Activated T-cell treated with anti-CD3 and anti-CD28 coated beads, Interleukin-2, amount 50 U/mL, for 72 hours (primary cell): Measurements from ENCODE around the gene SLC17A2. TPM values are rescaled to one million over a fixed set of nuclear protein-coding genes. Genes with fewer than 3 reads are reported as not detected.
A peak's percentile ranks its signal among the peaks of the same experiment; 100 is the strongest.

ENCODE experiments used
- ATAC-seq, 2 donors: fragments of 150-1000 bp; cut with Tn5 transposase; replicated peaks in 1 of 2; 2 replicates each; pipeline ENCODE4 v1.10.0; 2021; ENCODE audit warnings: moderate library complexity in 2 of 2, mild to moderate bottlenecking in 1 of 2
- DNase-seq, 2 donors: peaks; one replicate each; pipeline ENCODE4 v3.0.0; 2021 to 2022; ENCODE audit warnings: mixed read lengths in 1 of 2
- H3K27ac Mint-ChIP-seq: one replicate; pipeline ENCODE4 v1.8.0; 2022; ENCODE audit warnings: mild to moderate bottlenecking, moderate library complexity, mixed read lengths
- H3K27me3 Mint-ChIP-seq: one replicate; pipeline ENCODE4 v1.8.0; 2022; ENCODE audit warnings: low read depth, mixed read lengths
- H3K36me3 Mint-ChIP-seq, 2 donors: one replicate each; pipeline ENCODE4 v1.8.0; 2022; ENCODE audit warnings: mixed read lengths in 2 of 2, mild to moderate bottlenecking in 1 of 2; ENCODE audit not compliant: insufficient read depth in 2 of 2
- H3K4me1 Mint-ChIP-seq: one replicate; pipeline ENCODE4 v1.8.0; 2022; ENCODE audit warnings: low read depth, mixed read lengths
- H3K4me3 Mint-ChIP-seq, 2 donors: one replicate each; pipeline ENCODE4 v1.8.0; 2022; ENCODE audit warnings: mild to moderate bottlenecking in 2 of 2, mixed read lengths in 2 of 2, moderate library complexity in 2 of 2
- H3K9me3 Mint-ChIP-seq, 2 donors: one replicate each; pipeline ENCODE4 v1.8.0; 2022; ENCODE audit warnings: mixed read lengths in 2 of 2
- total RNA-seq, 2 donors: library from RNA; stranded (reverse); gene quantifications; one replicate each; pipeline ENCODE4 v1.2.3, GENCODE V29; 2022

SLC17A2 gene, protein sequence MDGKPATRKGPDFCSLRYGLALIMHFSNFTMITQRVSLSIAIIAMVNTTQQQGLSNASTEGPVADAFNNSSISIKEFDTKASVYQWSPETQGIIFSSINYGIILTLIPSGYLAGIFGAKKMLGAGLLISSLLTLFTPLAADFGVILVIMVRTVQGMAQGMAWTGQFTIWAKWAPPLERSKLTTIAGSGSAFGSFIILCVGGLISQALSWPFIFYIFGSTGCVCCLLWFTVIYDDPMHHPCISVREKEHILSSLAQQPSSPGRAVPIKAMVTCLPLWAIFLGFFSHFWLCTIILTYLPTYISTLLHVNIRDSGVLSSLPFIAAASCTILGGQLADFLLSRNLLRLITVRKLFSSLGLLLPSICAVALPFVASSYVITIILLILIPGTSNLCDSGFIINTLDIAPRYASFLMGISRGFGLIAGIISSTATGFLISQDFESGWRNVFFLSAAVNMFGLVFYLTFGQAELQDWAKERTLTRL
- not detected for total RNA-seq

DNA sequence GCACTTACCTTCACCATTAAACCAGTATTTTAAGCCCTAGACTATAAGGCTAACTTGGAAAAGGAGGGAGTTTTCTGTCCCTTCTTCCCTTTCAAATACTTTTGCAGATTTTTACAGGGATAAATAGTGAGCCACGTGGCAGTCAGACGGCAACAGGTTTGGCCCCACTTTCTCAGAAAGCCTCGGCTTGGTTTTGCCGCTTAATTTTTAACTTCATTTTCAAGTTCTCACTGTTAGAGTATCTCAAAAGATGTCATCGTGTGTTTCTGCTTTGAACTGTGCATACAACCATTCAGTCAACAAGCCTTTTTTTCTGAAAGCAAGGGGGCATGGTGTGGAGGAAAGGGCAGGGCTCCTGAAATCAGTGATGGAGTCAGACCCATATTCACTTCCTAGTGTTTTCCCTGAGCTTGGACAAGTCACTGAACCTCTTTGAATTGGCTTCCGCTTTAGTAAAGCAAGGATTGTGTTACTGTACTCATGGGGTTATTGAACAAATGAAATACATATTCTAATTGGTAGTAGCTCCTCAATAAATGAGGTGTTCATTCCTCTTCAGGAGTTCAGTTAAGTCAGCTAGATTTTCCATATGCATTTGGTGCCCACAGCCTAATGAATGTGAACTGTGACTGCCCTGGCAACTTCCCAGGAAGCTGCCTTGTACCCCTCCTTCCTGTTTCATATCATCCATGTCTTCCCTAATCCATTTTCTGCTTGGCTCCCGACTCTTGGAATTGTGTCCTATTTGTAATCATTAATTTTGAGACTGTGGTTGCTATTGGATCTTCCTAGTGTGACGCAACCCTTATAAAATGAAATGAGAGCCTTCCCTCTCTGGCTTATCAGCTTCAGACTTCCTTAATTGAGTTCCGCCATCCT lies at the start of gene SLC17A2:
Gene SLC17A2, minus strand, starts transcription at position 160 of the 879 bp plus-strand sequence. CDS start 4,895 bp downstream, outside the sequence.
- no peaks in the 10 kb centered on the region for H3K36me3 Mint-ChIP-seq
- H3K4me3 Mint-ChIP-seq = no peak within 1 kb of the TSS
- DNase-seq (no peak), ATAC-seq (no peak)
- H3K9me3 Mint-ChIP-seq = no peaks in the 10 kb centered on the region
- H3K27me3 Mint-ChIP-seq = no peaks in the 10 kb centered on the region
- peaks cover 31% of the 10 kb centered on the region for H3K4me1 Mint-ChIP-seq
- H3K27ac Mint-ChIP-seq = no peak within 1 kb of the TSS

DNA sequence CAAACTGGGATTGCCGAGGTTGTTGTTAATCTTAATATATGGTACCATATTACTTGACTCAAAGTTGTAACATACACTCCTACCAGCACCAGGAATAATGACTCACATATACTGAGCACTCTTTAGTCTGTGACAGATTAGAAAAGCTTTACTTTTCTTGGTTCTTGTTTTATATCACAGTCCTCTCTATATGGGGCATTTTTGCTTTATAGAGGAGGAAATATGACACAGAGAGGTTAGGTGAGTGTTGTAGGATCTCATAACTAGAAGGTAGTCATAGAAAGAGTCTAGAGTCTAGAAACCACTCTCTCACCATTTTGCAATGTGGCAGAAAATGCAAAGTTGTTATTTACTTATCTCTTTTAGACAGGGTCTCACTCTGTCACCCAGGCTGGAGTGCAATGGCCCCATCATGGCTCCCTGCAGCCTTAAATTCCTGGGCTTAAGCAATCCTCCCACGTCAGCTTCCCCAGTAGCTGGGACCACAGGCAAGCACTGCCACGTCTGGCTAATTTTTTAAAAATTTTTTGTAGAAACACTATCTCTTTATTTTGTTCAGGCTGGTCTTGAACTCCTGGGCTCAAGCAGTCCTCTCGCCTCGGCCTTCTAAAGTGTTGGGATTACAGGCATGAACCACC lies 45.6 kb upstream of the SLC17A2 start:
- H3K4me1 Mint-ChIP-seq = peaks cover 40% of the 10 kb centered on the region
- peak; percentile 98 to 99 for ATAC-seq
- peak overlapping the region in 1 of 2 donors; percentile 66 for H3K4me3 Mint-ChIP-seq
- H3K36me3 Mint-ChIP-seq = peaks cover 19 to 45% of the 10 kb centered on the region in 2 donors
- H3K9me3 Mint-ChIP-seq = no peaks in the 10 kb centered on the region
- H3K27me3 Mint-ChIP-seq = no peaks in the 10 kb centered on the region
- no peak for DNase-seq
- H3K27ac Mint-ChIP-seq = peak overlapping the region; percentile 84

DNA sequence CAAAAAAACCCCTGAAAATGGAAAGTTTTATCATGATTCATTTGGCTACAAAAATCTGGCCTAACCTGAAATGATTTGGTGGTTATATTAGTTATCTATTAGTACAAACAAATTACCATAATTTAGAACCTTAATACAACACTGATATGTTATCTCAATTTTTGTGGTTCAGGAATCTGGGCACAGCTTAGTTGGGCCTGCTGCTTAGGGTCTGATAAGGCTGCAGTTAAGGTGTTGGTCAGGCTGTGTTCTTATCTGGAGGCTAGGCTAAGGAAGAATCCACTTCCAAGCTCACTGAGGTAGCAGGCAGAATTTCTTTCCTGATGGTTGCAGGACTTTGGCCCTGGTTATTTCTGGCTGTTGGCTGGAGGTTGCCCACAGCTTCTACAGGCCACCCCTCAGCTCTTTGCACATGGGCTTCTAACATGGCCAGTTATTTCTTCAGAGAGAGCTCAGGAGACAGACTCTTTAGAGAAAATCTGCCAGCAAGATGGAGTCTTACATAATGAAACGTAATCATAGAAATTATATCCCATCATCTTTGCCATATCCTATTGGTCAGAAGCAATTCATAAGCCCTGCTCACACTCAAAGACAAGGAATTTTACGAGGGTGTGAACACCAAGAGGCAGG lies 43.5 kb upstream of the SLC17A2 start:
- H3K27ac Mint-ChIP-seq = no peak overlapping the region
- H3K27me3 Mint-ChIP-seq = no peaks in the 10 kb centered on the region
- H3K4me1 Mint-ChIP-seq = peaks cover 53% of the 10 kb centered on the region

DNA sequence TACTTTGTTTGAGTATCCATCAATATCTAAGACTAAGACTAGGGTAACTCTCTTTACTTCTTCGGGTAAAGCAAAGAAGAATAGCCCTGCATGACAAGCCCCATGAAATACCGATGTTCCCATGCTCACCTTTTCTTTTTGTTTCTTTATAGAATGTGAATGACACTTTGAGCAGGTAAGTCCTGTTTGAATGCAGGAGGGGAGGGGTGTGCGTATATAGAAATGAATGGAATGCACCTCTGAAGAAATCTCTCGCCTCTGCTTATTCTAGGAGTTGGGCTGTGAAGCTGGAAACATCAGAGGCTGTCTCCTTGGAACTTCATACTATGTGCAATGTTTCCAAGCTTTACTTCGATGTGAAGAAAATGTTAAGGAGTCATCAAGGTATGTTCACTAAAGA lies 42.4 kb upstream of the SLC17A2 start:
- H3K36me3 Mint-ChIP-seq = peaks cover 37 to 58% of the 10 kb centered on the region in 2 donors
- no peak for DNase-seq
- H3K27me3 Mint-ChIP-seq = no peaks in the 10 kb centered on the region
- ATAC-seq = no peak
- H3K27ac Mint-ChIP-seq = no peak overlapping the region
- no peaks in the 10 kb centered on the region for H3K9me3 Mint-ChIP-seq
- no peak overlapping the region for H3K4me3 Mint-ChIP-seq
- peaks cover 64% of the 10 kb centered on the region for H3K4me1 Mint-ChIP-seq

More for the DNA sequence above, 43.5 kb upstream of the SLC17A2 start:
- H3K9me3 Mint-ChIP-seq = no peaks in the 10 kb centered on the region
- DNase-seq = no peak
- no peak overlapping the region for H3K4me3 Mint-ChIP-seq
- peaks cover 29 to 50% of the 10 kb centered on the region in 2 donors for H3K36me3 Mint-ChIP-seq
- ATAC-seq = no peak

DNA sequence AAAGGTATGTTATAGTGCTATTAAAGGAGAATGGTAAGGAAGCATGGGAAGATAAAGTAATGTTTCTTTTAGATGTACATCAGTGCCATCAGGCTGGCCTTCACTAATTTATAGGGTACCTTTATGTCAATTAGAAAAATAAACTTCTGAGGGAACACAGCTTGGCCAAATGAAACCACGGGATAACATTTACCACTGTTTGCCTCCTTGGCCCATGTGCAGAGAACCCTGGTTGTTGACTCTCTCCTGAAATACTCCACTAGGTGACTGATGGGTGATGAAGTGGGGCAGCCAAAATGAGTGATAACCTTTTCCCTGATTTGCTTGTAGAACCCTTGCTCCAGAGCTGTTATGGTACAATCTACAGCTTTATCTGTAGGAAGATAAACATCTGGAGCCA lies 41.6 kb upstream of the SLC17A2 start:
- Mint-ChIP-seq H3K9me3 (no peaks in the 10 kb centered on the region), H3K27ac (peak overlapping the region; percentile 25), H3K27me3 (no peaks in the 10 kb centered on the region), H3K36me3 (peaks cover 39 to 60% of the 10 kb centered on the region in 2 donors), H3K4me1 (peaks cover 71% of the 10 kb centered on the region), H3K4me3 (peak overlapping the region in 1 of 2 donors; percentile 32)
- DNase-seq (no peak), ATAC-seq (no peak)

DNA sequence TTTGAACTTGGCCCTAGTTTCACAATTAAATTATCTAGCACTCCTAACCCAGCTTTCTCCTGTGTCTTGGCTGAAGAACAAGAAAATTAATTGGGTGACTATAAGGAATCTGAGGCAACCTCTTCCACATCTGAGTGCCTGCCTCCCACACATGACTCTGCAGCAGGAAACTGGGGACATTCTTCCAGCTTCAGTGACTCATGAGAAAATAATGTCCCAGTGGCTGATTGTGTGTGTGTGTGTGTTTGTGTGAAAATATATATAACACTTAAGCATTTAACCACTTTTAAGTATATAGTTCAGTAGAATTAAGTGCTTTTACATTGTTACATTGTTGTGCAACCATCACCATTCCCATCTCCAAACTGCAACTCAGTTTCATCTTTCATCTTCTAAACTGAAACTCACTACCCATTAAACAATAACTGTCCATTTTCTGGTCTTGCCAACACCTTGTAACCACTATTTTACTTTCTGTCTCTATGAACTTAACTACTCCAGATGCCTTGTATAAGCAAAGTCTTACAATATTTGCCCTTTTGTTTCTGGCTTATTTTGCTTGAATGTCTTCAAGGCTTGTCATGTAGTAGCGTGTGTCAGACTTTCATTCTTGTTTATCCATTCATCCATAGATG lies 40.8 kb upstream of the SLC17A2 start:
- Mint-ChIP-seq H3K9me3 (no peaks in the 10 kb centered on the region), H3K4me3 (peak overlapping the region in 1 of 2 donors; percentile 32)

DNA sequence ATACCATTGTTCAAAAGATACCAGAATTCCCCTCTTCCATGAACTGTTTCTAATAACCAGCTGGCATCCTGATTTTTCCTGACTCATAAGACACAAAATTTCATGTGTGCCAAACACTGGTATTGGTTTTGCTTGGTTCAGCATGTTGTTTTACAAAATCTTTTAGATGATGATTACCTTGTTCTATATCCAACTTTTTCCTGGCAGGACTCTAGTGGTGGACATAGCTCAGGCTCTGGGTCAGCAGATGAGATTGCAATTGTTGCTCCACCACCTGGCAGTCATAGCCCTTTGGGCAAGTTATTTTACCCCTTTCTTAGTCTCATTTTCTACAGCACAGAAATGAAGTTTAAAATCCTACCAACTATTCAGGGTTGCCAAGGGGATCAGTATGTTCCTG lies 38.3 kb upstream of the SLC17A2 start:
- DNase-seq (no peak), ATAC-seq (no peak)
- peak overlapping the region; percentile 79 to 92 for H3K4me3 Mint-ChIP-seq
- peaks cover 80% of the 10 kb centered on the region for H3K4me1 Mint-ChIP-seq
- no peaks in the 10 kb centered on the region for H3K9me3 Mint-ChIP-seq
- peaks cover 47 to 63% of the 10 kb centered on the region in 2 donors for H3K36me3 Mint-ChIP-seq
- H3K27me3 Mint-ChIP-seq = no peaks in the 10 kb centered on the region
- no peak overlapping the region for H3K27ac Mint-ChIP-seq

More for the DNA sequence above, 40.8 kb upstream of the SLC17A2 start:
- H3K27ac Mint-ChIP-seq = peak overlapping the region; percentile 73
- ATAC-seq (no peak), DNase-seq (no peak)
- peaks cover 43 to 62% of the 10 kb centered on the region in 2 donors for H3K36me3 Mint-ChIP-seq
- H3K27me3 Mint-ChIP-seq = no peaks in the 10 kb centered on the region
- H3K4me1 Mint-ChIP-seq = peaks cover 71% of the 10 kb centered on the region

DNA sequence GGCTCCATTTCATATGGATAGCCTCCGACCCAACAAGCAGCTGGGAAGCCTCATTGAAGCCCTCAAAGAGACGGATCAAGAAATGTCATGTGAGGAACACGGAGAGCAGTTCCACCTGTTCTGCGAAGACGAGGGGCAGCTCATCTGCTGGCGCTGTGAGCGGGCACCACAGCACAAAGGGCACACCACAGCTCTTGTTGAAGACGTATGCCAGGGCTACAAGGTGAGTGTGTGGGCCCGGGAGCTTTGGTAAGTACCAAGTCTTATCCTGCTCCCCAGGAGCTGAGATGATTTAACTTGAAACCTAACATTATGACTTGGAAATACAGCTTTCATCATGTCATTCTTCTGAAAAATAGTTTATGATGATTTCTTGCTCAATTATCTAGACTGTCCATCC lies 36.2 kb upstream of the SLC17A2 start:
- H3K4me3 Mint-ChIP-seq = peak overlapping the region; percentile 79 to 92
- peak; percentile 26 to 33 for DNase-seq
- no peaks in the 10 kb centered on the region for H3K27me3 Mint-ChIP-seq
- ATAC-seq = peak; percentile 49 to 52
- H3K4me1 Mint-ChIP-seq = peaks cover 82% of the 10 kb centered on the region
- H3K9me3 Mint-ChIP-seq = no peaks in the 10 kb centered on the region
- peaks cover 53 to 59% of the 10 kb centered on the region in 2 donors for H3K36me3 Mint-ChIP-seq
- peak overlapping the region; percentile 92 for H3K27ac Mint-ChIP-seq

DNA sequence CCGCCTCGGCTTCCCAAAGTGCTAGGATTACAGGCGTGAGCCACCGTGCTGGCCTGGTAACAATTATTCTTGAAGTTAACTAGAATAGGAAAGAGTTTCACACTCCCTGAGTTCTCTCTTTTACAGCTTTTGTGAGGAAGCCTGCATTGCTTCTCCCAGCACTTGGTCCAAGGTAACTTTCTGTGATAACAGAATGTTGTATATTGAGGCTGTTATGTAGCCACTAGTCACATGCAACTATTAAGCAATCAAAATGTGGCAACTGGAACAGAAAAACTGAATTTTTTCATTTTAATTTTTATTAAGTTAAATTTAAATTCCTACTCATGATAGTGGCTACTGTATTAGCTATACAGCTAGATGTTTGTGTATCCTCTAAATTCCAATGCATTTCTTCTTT lies 34.6 kb upstream of the SLC17A2 start:
- peaks cover 2 to 9% of the 10 kb centered on the region in 2 donors for H3K9me3 Mint-ChIP-seq
- peaks cover 56% of the 10 kb centered on the region in 2 donors for H3K36me3 Mint-ChIP-seq
- DNase-seq = no peak
- H3K4me1 Mint-ChIP-seq = peaks cover 82% of the 10 kb centered on the region
- no peak for ATAC-seq
- no peaks in the 10 kb centered on the region for H3K27me3 Mint-ChIP-seq
- H3K27ac Mint-ChIP-seq = no peak overlapping the region
- peak overlapping the region; percentile 79 to 97 for H3K4me3 Mint-ChIP-seq

DNA sequence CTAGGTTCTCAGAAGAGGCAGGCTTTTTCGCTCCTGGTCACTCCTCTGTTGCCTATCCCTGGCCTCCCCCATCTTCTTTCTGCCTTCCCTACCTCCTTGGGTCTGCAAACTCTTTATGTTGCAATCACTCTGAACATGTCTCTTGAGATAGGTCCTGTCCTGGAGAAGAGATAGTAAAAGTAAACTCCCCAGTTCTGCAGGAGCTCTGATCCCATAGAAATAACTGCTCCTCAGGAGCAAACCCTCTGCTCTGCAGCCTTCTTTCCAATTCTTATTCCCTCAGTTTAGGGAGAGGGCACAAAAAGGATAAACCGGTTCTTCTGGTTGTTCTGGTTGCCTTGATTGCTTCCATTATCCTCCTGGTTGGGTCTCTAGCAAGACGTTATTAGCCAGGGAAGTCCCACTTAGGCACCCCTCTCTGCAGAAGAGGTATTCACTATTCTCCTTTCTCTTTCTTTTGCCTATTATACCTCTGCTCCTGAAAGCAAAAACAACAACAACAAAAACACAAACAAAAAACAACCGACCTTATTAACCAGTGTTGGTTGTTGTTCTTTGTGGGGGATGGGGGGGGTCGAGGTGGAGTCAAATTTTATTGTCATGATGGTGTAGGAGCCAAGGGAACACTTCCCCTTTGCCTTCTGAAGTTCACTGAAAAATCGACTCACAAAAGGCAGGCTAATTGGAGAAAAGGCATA lies 33.1 kb upstream of the SLC17A2 start:
- H3K27ac Mint-ChIP-seq = peak overlapping the region; percentile 98
- peaks cover 58 to 60% of the 10 kb centered on the region in 2 donors for H3K36me3 Mint-ChIP-seq
- ATAC-seq = no peak
- H3K4me1 Mint-ChIP-seq = peaks cover 85% of the 10 kb centered on the region
- peaks cover 9 to 17% of the 10 kb centered on the region in 2 donors for H3K9me3 Mint-ChIP-seq
- H3K27me3 Mint-ChIP-seq = no peaks in the 10 kb centered on the region
- peak overlapping the region; percentile 97 for H3K4me3 Mint-ChIP-seq
- no peak for DNase-seq
